ENCODE results near the gene METTL6. TPM values are rescaled to one million over a fixed set of nuclear protein-coding genes. Genes with fewer than 3 reads are reported as not detected.

METTL6 gene
- polyA plus RNA-seq, 1 of the 3 experiments (the other 2 are of a cell fraction) = 22.7 TPM

DNA sequence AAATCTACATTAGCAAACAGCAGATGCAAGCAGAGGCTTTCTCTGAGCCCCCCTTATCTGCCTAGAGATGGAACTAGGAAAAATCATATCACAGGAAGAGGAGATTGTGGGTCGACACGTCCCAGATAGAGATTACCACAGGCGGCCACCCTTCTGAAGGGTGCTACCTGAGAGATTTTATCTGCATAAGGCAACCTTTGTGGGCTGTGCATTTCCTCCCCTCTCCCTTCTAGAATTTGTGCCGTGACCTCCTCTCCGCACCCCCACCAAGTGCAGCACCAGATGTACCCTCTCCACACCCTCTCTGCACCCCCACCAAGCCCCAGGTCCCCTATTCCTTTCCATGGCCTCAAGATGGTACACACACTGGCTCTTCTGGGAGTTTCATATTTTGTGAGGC, 27.4 kb downstream of the METTL6 start:
- Histone ChIP-seq H2AFZ (ENCODE audit: low read depth) (no peak overlapping the region), H3K9me2 (no peaks in the 10 kb centered on the region), H3K27ac (ENCODE audit: low read depth in 2 of 2, low read length in 1 of 2) (no peak overlapping the region), H3F3A (replicated peaks; ENCODE audit: insufficient read depth) (peaks cover 4% of the 10 kb centered on the region), H3K4me2 (no peak overlapping the region), H3K4me1 (ENCODE audit: control insufficient read depth in 1 of 2, insufficient read depth in 2 of 2, low read depth in 1 of 2, low read length in 1 of 2) (no peaks in the 10 kb centered on the region), H3K36me3 (replicated peaks in 1 of 2; ENCODE audit: control insufficient read depth in 1 of 2, insufficient read depth in 2 of 2, low read length in 1 of 2) (no peaks in the 10 kb centered on the region), H3K9ac (no peak overlapping the region), H4K20me1 (ENCODE audit: insufficient read depth) (no peaks in the 10 kb centered on the region), H3K27me3 (ENCODE audit: insufficient read depth) (no peaks in the 10 kb centered on the region), H3K9me3 (no peaks in the 10 kb centered on the region), H3K4me3 (ENCODE audit: low read depth in 2 of 2, low read length in 1 of 2) (no peak overlapping the region), H3K79me2 (ENCODE audit: insufficient read depth) (no peaks in the 10 kb centered on the region)
- ChIA-PET CTCF (interaction anchor here (0.8 to 2.8 kb wide), 3 partner anchors 132 to 197 kb away, joined by 3 to 18 read pairs (median 8); no protein-coding TSS in a partner anchor), POLR2A (no interaction called here)
- DNase-seq = no peak
- WGBS (ENCODE audit: low lambda C conversion rate) = 91% methylated on average over 5 of the region's 5 CpGs
- TF ChIP-seq TCF12 (IDR thresholded peaks at IDR 0.05) = no peak
- TF ChIP-seq NRF1 (IDR thresholded peaks at IDR 0.05; ENCODE audit: low read depth, low read length) = no peak
- no peak for TF ChIP-seq SMC3 (IDR thresholded peaks at IDR 0.05; ENCODE audit: low read depth, low read length)
- TF ChIP-seq, protein P1, sequence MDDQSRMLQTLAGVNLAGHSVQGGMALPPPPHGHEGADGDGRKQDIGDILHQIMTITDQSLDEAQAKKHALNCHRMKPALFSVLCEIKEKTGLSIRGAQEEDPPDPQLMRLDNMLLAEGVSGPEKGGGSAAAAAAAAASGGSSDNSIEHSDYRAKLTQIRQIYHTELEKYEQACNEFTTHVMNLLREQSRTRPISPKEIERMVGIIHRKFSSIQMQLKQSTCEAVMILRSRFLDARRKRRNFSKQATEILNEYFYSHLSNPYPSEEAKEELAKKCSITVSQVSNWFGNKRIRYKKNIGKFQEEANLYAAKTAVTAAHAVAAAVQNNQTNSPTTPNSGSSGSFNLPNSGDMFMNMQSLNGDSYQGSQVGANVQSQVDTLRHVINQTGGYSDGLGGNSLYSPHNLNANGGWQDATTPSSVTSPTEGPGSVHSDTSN (IDR thresholded peaks at IDR 0.05) = no peak
- TF ChIP-seq SIN3A (IDR thresholded peaks at IDR 0.05; ENCODE audit: borderline replicate concordance, low read depth, low read length) = no peak
- TF ChIP-seq GABPA (IDR thresholded peaks at IDR 0.05; ENCODE audit: low read depth) = no peak
- TF ChIP-seq, protein P2, sequence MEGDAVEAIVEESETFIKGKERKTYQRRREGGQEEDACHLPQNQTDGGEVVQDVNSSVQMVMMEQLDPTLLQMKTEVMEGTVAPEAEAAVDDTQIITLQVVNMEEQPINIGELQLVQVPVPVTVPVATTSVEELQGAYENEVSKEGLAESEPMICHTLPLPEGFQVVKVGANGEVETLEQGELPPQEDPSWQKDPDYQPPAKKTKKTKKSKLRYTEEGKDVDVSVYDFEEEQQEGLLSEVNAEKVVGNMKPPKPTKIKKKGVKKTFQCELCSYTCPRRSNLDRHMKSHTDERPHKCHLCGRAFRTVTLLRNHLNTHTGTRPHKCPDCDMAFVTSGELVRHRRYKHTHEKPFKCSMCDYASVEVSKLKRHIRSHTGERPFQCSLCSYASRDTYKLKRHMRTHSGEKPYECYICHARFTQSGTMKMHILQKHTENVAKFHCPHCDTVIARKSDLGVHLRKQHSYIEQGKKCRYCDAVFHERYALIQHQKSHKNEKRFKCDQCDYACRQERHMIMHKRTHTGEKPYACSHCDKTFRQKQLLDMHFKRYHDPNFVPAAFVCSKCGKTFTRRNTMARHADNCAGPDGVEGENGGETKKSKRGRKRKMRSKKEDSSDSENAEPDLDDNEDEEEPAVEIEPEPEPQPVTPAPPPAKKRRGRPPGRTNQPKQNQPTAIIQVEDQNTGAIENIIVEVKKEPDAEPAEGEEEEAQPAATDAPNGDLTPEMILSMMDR (IDR thresholded peaks at IDR 0.05) = no peak
- no peak for TF ChIP-seq FOXM1 (IDR thresholded peaks at IDR 0.05; ENCODE audit: low read depth)
- TF ChIP-seq EZH2phosphoT487 (IDR thresholded peaks at IDR 0.05; ENCODE audit: borderline replicate concordance, low read depth) = no peak
- no peak for TF ChIP-seq YY1 (IDR thresholded peaks at IDR 0.05; ENCODE audit: low read depth)
- TF ChIP-seq TAF1 (IDR thresholded peaks at IDR 0.05; ENCODE audit: borderline replicate concordance, low read depth, low read length) = no peak
- TF ChIP-seq POLR2AphosphoS5 (IDR thresholded peaks at IDR 0.05; ENCODE audit: low read depth, low read length) = no peak
- no peak for TF ChIP-seq NFIC (IDR thresholded peaks at IDR 0.05; ENCODE audit: borderline replicate concordance)
- no peak for TF ChIP-seq MXI1 (IDR thresholded peaks at IDR 0.05; ENCODE audit: low read depth, low read length)
- TF ChIP-seq, protein P3, sequence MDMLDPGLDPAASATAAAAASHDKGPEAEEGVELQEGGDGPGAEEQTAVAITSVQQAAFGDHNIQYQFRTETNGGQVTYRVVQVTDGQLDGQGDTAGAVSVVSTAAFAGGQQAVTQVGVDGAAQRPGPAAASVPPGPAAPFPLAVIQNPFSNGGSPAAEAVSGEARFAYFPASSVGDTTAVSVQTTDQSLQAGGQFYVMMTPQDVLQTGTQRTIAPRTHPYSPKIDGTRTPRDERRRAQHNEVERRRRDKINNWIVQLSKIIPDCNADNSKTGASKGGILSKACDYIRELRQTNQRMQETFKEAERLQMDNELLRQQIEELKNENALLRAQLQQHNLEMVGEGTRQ (IDR thresholded peaks at IDR 0.05; ENCODE audit: borderline replicate concordance, low read depth, low read length) = no peak
- TF ChIP-seq, protein P4, sequence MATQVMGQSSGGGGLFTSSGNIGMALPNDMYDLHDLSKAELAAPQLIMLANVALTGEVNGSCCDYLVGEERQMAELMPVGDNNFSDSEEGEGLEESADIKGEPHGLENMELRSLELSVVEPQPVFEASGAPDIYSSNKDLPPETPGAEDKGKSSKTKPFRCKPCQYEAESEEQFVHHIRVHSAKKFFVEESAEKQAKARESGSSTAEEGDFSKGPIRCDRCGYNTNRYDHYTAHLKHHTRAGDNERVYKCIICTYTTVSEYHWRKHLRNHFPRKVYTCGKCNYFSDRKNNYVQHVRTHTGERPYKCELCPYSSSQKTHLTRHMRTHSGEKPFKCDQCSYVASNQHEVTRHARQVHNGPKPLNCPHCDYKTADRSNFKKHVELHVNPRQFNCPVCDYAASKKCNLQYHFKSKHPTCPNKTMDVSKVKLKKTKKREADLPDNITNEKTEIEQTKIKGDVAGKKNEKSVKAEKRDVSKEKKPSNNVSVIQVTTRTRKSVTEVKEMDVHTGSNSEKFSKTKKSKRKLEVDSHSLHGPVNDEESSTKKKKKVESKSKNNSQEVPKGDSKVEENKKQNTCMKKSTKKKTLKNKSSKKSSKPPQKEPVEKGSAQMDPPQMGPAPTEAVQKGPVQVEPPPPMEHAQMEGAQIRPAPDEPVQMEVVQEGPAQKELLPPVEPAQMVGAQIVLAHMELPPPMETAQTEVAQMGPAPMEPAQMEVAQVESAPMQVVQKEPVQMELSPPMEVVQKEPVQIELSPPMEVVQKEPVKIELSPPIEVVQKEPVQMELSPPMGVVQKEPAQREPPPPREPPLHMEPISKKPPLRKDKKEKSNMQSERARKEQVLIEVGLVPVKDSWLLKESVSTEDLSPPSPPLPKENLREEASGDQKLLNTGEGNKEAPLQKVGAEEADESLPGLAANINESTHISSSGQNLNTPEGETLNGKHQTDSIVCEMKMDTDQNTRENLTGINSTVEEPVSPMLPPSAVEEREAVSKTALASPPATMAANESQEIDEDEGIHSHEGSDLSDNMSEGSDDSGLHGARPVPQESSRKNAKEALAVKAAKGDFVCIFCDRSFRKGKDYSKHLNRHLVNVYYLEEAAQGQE (IDR thresholded peaks at IDR 0.05; ENCODE audit: low read depth, low read length) = no peak
- TF ChIP-seq MEF2A (IDR thresholded peaks at IDR 0.05; ENCODE audit: borderline replicate concordance, low read depth) = no peak
- TF ChIP-seq, protein P5, sequence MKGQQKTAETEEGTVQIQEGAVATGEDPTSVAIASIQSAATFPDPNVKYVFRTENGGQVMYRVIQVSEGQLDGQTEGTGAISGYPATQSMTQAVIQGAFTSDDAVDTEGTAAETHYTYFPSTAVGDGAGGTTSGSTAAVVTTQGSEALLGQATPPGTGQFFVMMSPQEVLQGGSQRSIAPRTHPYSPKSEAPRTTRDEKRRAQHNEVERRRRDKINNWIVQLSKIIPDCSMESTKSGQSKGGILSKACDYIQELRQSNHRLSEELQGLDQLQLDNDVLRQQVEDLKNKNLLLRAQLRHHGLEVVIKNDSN (IDR thresholded peaks at IDR 0.05; ENCODE audit: borderline replicate concordance, low read depth) = no peak
- TF ChIP-seq RFX5 (IDR thresholded peaks at IDR 0.05; ENCODE audit: low read length) = no peak

All from SK-N-SH (cell line).